ENCODE data around the gene THG1L.

Gene THG1L

GRCh38 chr5:157772127-157772526 lies 40.9 kb downstream of the THG1L start (continued):
- TF ChIP-seq, protein P1, sequence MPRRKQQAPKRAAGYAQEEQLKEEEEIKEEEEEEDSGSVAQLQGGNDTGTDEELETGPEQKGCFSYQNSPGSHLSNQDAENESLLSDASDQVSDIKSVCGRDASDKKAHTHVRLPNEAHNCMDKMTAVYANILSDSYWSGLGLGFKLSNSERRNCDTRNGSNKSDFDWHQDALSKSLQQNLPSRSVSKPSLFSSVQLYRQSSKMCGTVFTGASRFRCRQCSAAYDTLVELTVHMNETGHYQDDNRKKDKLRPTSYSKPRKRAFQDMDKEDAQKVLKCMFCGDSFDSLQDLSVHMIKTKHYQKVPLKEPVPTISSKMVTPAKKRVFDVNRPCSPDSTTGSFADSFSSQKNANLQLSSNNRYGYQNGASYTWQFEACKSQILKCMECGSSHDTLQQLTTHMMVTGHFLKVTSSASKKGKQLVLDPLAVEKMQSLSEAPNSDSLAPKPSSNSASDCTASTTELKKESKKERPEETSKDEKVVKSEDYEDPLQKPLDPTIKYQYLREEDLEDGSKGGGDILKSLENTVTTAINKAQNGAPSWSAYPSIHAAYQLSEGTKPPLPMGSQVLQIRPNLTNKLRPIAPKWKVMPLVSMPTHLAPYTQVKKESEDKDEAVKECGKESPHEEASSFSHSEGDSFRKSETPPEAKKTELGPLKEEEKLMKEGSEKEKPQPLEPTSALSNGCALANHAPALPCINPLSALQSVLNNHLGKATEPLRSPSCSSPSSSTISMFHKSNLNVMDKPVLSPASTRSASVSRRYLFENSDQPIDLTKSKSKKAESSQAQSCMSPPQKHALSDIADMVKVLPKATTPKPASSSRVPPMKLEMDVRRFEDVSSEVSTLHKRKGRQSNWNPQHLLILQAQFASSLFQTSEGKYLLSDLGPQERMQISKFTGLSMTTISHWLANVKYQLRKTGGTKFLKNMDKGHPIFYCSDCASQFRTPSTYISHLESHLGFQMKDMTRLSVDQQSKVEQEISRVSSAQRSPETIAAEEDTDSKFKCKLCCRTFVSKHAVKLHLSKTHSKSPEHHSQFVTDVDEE (CRISPR knock-in tag; IDR thresholded peaks at IDR 0.05) = no peak
- TF ChIP-seq RARB (CRISPR knock-in tag; IDR thresholded peaks at IDR 0.05) (no peak), ZFP30 (CRISPR knock-in tag; IDR thresholded peaks at IDR 0.05) (no peak)

- peak; percentile 95 for ATAC-seq
- TF ChIP-seq ZC3H10 (CRISPR knock-in tag; IDR thresholded peaks at IDR 0.05) = no peak
- no peak for TF ChIP-seq ZNF565 (CRISPR knock-in tag; conservative IDR thresholded peaks at IDR 0.05; ENCODE audit: low read depth)
- TF ChIP-seq, protein P1 (CRISPR knock-in tag; IDR thresholded peaks at IDR 0.05) = no peak
- TF ChIP-seq CSRNP3 (CRISPR knock-in tag; IDR thresholded peaks at IDR 0.05) = no peak
- no peak for TF ChIP-seq ESRRG (CRISPR knock-in tag; IDR thresholded peaks at IDR 0.05)
- TF ChIP-seq, protein P2, sequence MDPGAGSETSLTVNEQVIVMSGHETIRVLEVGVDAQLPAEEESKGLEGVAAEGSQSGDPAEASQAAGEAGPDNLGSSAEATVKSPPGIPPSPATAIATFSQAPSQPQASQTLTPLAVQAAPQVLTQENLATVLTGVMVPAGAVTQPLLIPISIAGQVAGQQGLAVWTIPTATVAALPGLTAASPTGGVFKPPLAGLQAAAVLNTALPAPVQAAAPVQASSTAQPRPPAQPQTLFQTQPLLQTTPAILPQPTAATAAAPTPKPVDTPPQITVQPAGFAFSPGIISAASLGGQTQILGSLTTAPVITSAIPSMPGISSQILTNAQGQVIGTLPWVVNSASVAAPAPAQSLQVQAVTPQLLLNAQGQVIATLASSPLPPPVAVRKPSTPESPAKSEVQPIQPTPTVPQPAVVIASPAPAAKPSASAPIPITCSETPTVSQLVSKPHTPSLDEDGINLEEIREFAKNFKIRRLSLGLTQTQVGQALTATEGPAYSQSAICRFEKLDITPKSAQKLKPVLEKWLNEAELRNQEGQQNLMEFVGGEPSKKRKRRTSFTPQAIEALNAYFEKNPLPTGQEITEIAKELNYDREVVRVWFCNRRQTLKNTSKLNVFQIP (CRISPR knock-in tag; IDR thresholded peaks at IDR 0.05; ENCODE audit: borderline replicate concordance, low read depth) = no peak
- TF ChIP-seq TOX (CRISPR knock-in tag; IDR thresholded peaks at IDR 0.05; ENCODE audit: borderline replicate concordance) = peak; percentile 35; the same call in 1 of the 2 replicates
- TF ChIP-seq RARB (CRISPR knock-in tag; IDR thresholded peaks at IDR 0.05) = no peak
- TF ChIP-seq SNAI2 (CRISPR knock-in tag; IDR thresholded peaks at IDR 0.05) = no peak
- TF ChIP-seq ZFP30 (CRISPR knock-in tag; IDR thresholded peaks at IDR 0.05) = no peak
- TF ChIP-seq CSDC2 (CRISPR knock-in tag; IDR thresholded peaks at IDR 0.05) = no peak
- no peak for TF ChIP-seq ISL1 (CRISPR knock-in tag; IDR thresholded peaks at IDR 0.05)
- TF ChIP-seq TCF4 (CRISPR knock-in tag; IDR thresholded peaks at IDR 0.05; ENCODE audit: borderline replicate concordance) = peak; percentile 13; the same call in 1 of the 2 replicates
- TF ChIP-seq, protein P3, sequence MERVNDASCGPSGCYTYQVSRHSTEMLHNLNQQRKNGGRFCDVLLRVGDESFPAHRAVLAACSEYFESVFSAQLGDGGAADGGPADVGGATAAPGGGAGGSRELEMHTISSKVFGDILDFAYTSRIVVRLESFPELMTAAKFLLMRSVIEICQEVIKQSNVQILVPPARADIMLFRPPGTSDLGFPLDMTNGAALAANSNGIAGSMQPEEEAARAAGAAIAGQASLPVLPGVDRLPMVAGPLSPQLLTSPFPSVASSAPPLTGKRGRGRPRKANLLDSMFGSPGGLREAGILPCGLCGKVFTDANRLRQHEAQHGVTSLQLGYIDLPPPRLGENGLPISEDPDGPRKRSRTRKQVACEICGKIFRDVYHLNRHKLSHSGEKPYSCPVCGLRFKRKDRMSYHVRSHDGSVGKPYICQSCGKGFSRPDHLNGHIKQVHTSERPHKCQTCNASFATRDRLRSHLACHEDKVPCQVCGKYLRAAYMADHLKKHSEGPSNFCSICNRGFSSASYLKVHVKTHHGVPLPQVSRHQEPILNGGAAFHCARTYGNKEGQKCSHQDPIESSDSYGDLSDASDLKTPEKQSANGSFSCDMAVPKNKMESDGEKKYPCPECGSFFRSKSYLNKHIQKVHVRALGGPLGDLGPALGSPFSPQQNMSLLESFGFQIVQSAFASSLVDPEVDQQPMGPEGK (CRISPR knock-in tag; IDR thresholded peaks at IDR 0.05; ENCODE audit: borderline replicate concordance) = no peak
- no peak for TF ChIP-seq ZNF70 (CRISPR knock-in tag; IDR thresholded peaks at IDR 0.05)
- no peak for TF ChIP-seq PPARA (CRISPR knock-in tag; IDR thresholded peaks at IDR 0.05; ENCODE audit: borderline replicate concordance)
- no peak for TF ChIP-seq ARNTL (CRISPR knock-in tag; IDR thresholded peaks at IDR 0.05; ENCODE audit: borderline replicate concordance, low read depth)
These were observed 47.0 kb downstream of the THG1L start for GRCh38 chr5:157778121-157778805.

GRCh38 chr5:157779221-157779620 lies 48.0 kb downstream of the THG1L start:
- no peak for TF ChIP-seq SNAI2 (CRISPR knock-in tag; IDR thresholded peaks at IDR 0.05)
- no peak for ATAC-seq
